Stimulated activated memory B cell treated with anti-CD40 and anti-IgM and Interleukin-4, amounts not matched to agents 10 μg/mL and 1 μg/mL and 100 μg/mL, for 72 hours (primary cell): ENCODE results near the gene RPS6KL1.
A peak's percentile ranks its signal among the peaks of the same experiment; 100 is the strongest.

Experiments used
- ATAC-seq: fragments of 150-1000 bp; cut with Tn5 transposase; 2 replicates; pipeline ENCODE4 v1.10.0; 2021
- H3K27ac Mint-ChIP-seq: one replicate; pipeline ENCODE4 v1.8.0; 2022; ENCODE audit warnings: mild to moderate bottlenecking, mixed read lengths
- H3K27me3 Mint-ChIP-seq: one replicate; pipeline ENCODE4 v1.8.0; 2022; ENCODE audit warnings: mixed read lengths
- H3K36me3 Mint-ChIP-seq: one replicate; pipeline ENCODE4 v1.8.0; 2022; ENCODE audit warnings: mixed read lengths
- H3K4me1 Mint-ChIP-seq: one replicate; pipeline ENCODE4 v1.8.0; 2022; ENCODE audit warnings: mixed read lengths
- H3K4me3 Mint-ChIP-seq: one replicate; pipeline ENCODE4 v1.8.0; 2022; ENCODE audit warnings: mild to moderate bottlenecking, moderate library complexity, mixed read lengths
- H3K9me3 Mint-ChIP-seq: one replicate; pipeline ENCODE4 v1.8.0; 2022; ENCODE audit warnings: mixed read lengths

Gene RPS6KL1

GRCh38 chr14:74946659-74947281 lies 23.7 kb upstream of the RPS6KL1 start:
- Mint-ChIP-seq H3K27me3 (no peaks in the 10 kb centered on the region), H3K4me1 (peaks cover 32% of the 10 kb centered on the region), H3K27ac (peak overlapping the region; percentile 79), H3K36me3 (no peaks in the 10 kb centered on the region), H3K4me3 (peak overlapping the region; percentile 36), H3K9me3 (no peaks in the 10 kb centered on the region)
- peak; percentile 44 for ATAC-seq

GRCh38 chr14:74945852-74946658 lies 23.0 kb upstream of the RPS6KL1 start:
- Mint-ChIP-seq H3K9me3 (no peaks in the 10 kb centered on the region), H3K4me1 (peaks cover 39% of the 10 kb centered on the region), H3K27ac (peak overlapping the region; percentile 79), H3K36me3 (no peaks in the 10 kb centered on the region), H3K4me3 (peak overlapping the region; percentile 16), H3K27me3 (no peaks in the 10 kb centered on the region)
- peak; percentile 75 for ATAC-seq

GRCh38 chr14:74945261-74945851 lies 22.3 kb upstream of the RPS6KL1 start:
- no peaks in the 10 kb centered on the region for H3K27me3 Mint-ChIP-seq
- no peaks in the 10 kb centered on the region for H3K9me3 Mint-ChIP-seq
- no peaks in the 10 kb centered on the region for H3K36me3 Mint-ChIP-seq
- no peak overlapping the region for H3K4me3 Mint-ChIP-seq
- peaks cover 46% of the 10 kb centered on the region for H3K4me1 Mint-ChIP-seq
- no peak for ATAC-seq
- H3K27ac Mint-ChIP-seq, result no peak overlapping the region

- Mint-ChIP-seq H3K4me1 (peaks cover 71% of the 10 kb centered on the region), H3K27ac (peak overlapping the region; percentile 80), H3K9me3 (no peaks in the 10 kb centered on the region), H3K36me3 (no peaks in the 10 kb centered on the region), H3K4me3 (peak overlapping the region; percentile 76), H3K27me3 (no peaks in the 10 kb centered on the region)
- ATAC-seq, result peak; percentile 18
Measured at GRCh38 chr14:74942608-74943007, 19.5 kb upstream of the RPS6KL1 start.

- Mint-ChIP-seq H3K4me1 (peaks cover 71% of the 10 kb centered on the region), H3K4me3 (peak overlapping the region; percentile 76), H3K36me3 (no peaks in the 10 kb centered on the region), H3K27me3 (no peaks in the 10 kb centered on the region), H3K27ac (peak overlapping the region; percentile 80), H3K9me3 (no peaks in the 10 kb centered on the region)
- peak; percentile 47 for ATAC-seq
Measured at GRCh38 chr14:74942181-74942580, 19.1 kb upstream of the RPS6KL1 start.

GRCh38 chr14:74941676-74942097 lies 18.6 kb upstream of the RPS6KL1 start:
- Mint-ChIP-seq H3K4me1 (peaks cover 71% of the 10 kb centered on the region), H3K27me3 (no peaks in the 10 kb centered on the region), H3K36me3 (no peaks in the 10 kb centered on the region), H3K9me3 (no peaks in the 10 kb centered on the region), H3K4me3 (peak overlapping the region; percentile 76), H3K27ac (peak overlapping the region; percentile 80)
- peak; percentile 68 for ATAC-seq

GRCh38 chr14:74940956-74941565 lies 18.0 kb upstream of the RPS6KL1 start:
- no peak overlapping the region for H3K4me3 Mint-ChIP-seq
- ATAC-seq, result no peak
- H3K4me1 Mint-ChIP-seq, result peaks cover 68% of the 10 kb centered on the region
- no peaks in the 10 kb centered on the region for H3K9me3 Mint-ChIP-seq
- H3K27me3 Mint-ChIP-seq, result no peaks in the 10 kb centered on the region
- no peaks in the 10 kb centered on the region for H3K36me3 Mint-ChIP-seq
- H3K27ac Mint-ChIP-seq, result peak overlapping the region; percentile 80

- Mint-ChIP-seq H3K9me3 (no peaks in the 10 kb centered on the region), H3K4me1 (peaks cover 76% of the 10 kb centered on the region), H3K36me3 (no peaks in the 10 kb centered on the region), H3K4me3 (no peak overlapping the region), H3K27me3 (peaks cover 1% of the 10 kb centered on the region), H3K27ac (peak overlapping the region; percentile 80)
- ATAC-seq, result no peak
Measured at GRCh38 chr14:74938531-74939495, 15.8 kb upstream of the RPS6KL1 start.

GRCh38 chr14:74937171-74937570 lies 14.1 kb upstream of the RPS6KL1 start:
- peaks cover 8% of the 10 kb centered on the region for H3K27me3 Mint-ChIP-seq
- peak overlapping the region; percentile 36 for H3K27ac Mint-ChIP-seq
- H3K36me3 Mint-ChIP-seq, result no peaks in the 10 kb centered on the region
- no peaks in the 10 kb centered on the region for H3K9me3 Mint-ChIP-seq
- H3K4me1 Mint-ChIP-seq, result peaks cover 76% of the 10 kb centered on the region
- ATAC-seq, result no peak
- H3K4me3 Mint-ChIP-seq, result no peak overlapping the region

GRCh38 chr14:74936731-74937130 lies 13.7 kb upstream of the RPS6KL1 start:
- Mint-ChIP-seq H3K27ac (peak overlapping the region; percentile 36), H3K36me3 (no peaks in the 10 kb centered on the region), H3K4me1 (peaks cover 71% of the 10 kb centered on the region), H3K4me3 (no peak overlapping the region), H3K9me3 (no peaks in the 10 kb centered on the region), H3K27me3 (peaks cover 8% of the 10 kb centered on the region)
- ATAC-seq, result no peak

- Mint-ChIP-seq H3K27me3 (peaks cover 8% of the 10 kb centered on the region), H3K36me3 (no peaks in the 10 kb centered on the region), H3K4me1 (peaks cover 66% of the 10 kb centered on the region), H3K4me3 (no peak overlapping the region), H3K9me3 (no peaks in the 10 kb centered on the region), H3K27ac (peak overlapping the region; percentile 36)
- ATAC-seq, result no peak
Measured at GRCh38 chr14:74936151-74936550, 13.1 kb upstream of the RPS6KL1 start.

- no peak for ATAC-seq
- Mint-ChIP-seq H3K9me3 (no peaks in the 10 kb centered on the region), H3K36me3 (no peaks in the 10 kb centered on the region), H3K4me3 (no peak overlapping the region), H3K27me3 (peaks cover 8% of the 10 kb centered on the region), H3K4me1 (peaks cover 57% of the 10 kb centered on the region), H3K27ac (no peak overlapping the region)
Measured at GRCh38 chr14:74935360-74935680, 12.3 kb upstream of the RPS6KL1 start.

GRCh38 chr14:74934476-74935359 lies 11.7 kb upstream of the RPS6KL1 start:
- Mint-ChIP-seq H3K4me1 (peaks cover 51% of the 10 kb centered on the region), H3K27ac (no peak overlapping the region)
- ATAC-seq, result no peak

GRCh38 chr14:74934041-74934440 lies 11.0 kb upstream of the RPS6KL1 start:
- Mint-ChIP-seq H3K27ac (peak overlapping the region; percentile 42), H3K9me3 (no peaks in the 10 kb centered on the region), H3K36me3 (no peaks in the 10 kb centered on the region), H3K4me1 (peaks cover 45% of the 10 kb centered on the region), H3K4me3 (no peak overlapping the region), H3K27me3 (peaks cover 8% of the 10 kb centered on the region)
- no peak for ATAC-seq

More at GRCh38 chr14:74934476-74935359, 11.7 kb upstream of the RPS6KL1 start:
- Mint-ChIP-seq H3K27me3 (peaks cover 8% of the 10 kb centered on the region), H3K4me3 (no peak overlapping the region), H3K9me3 (no peaks in the 10 kb centered on the region), H3K36me3 (no peaks in the 10 kb centered on the region)
